GM19239 (cell line): Measurements from ENCODE around the gene ITSN1.
A peak's percentile ranks its signal among the peaks of the same experiment; 100 is the strongest.
"Not testable (repeated sequence)": the region's sequence is repeated elsewhere in the genome, so short reads cannot be mapped to it uniquely, and the experiment has no call there.

Source experiments
- DNase-seq: peaks from one replicate; pipeline ENCODE4 v3.0.0; 2011; ENCODE audit warnings: low spot score; ENCODE audit not compliant: insufficient read length
- FAIRE-seq: peaks from 2 replicates; lab custom pipeline; 2011; peaks lifted over from hg19 to GRCh38; lab: Jason Lieb, UNC

Gene ITSN1

DNA sequence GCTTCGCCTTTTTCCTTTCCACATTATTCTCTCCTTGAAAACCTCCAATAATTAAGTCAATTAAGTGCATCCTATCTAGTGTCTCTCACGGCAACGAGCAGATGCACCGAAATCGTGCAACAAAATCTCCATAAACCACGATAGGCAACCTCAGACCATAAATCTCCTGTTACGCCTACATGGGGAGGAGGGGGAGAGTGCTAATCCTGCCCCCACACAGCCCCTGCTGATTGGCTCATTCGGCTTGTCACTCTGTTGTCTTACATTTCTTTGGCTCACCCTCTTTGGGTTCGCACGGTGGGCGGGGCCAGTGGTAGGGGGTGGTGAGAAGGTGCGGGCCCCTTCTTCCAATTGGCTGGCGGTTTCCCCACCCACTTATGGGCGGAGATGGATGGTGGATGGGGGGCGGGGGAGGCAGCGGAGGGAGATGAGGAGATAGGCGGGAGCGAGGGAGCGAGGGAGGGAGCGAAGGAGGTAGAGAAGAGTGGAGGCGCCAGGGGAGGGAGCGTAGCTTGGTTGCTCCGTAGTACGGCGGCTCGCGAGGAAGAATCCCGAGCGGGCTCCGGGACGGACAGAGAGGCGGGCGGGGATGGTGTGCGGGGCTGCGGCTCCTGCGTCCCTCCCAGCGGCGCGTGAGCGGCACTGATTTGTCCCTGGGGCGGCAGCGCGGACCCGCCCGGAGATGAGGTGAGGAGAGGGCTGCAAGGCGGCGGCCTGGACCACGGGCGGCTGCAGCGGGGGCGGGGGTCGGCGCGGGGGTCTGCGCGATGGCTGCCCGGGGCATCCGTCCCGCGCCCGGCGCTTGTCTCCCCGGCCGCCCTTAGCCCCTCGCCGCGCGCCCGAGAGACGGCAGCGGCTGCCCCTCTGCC, at the start of gene ITSN1:
Gene ITSN1 (plus strand): TSS at position 475 of the 869 bp plus-strand sequence. CDS start 76,328 bp downstream, outside the sequence.
- no peak for FAIRE-seq
- peak; percentile 95 for DNase-seq

- FAIRE-seq (no peak), DNase-seq (no peak)
Measured at GRCh38 chr21:33598051-33598450, 44.2 kb upstream of the ITSN1 start.

DNA sequence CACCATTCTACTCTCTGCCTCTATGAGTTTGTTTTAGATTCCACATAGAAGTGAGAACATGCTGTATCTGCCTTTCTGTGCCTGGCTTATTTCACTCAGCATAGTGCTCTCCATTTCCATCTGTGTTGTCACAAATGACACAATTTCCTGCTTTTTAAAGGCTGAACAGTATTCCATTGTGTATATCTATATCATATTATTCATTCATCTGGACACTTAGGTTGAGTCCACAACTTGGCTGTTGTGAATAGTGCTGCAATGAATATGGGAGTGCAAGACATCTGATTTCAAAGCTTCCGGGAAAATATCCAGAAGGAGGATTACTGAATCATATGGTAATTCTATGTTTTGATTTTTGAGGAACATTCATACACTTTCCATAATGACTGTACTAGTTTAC, 33.7 kb upstream of the ITSN1 start:
- no peak for DNase-seq
- FAIRE-seq, result no peak

DNA sequence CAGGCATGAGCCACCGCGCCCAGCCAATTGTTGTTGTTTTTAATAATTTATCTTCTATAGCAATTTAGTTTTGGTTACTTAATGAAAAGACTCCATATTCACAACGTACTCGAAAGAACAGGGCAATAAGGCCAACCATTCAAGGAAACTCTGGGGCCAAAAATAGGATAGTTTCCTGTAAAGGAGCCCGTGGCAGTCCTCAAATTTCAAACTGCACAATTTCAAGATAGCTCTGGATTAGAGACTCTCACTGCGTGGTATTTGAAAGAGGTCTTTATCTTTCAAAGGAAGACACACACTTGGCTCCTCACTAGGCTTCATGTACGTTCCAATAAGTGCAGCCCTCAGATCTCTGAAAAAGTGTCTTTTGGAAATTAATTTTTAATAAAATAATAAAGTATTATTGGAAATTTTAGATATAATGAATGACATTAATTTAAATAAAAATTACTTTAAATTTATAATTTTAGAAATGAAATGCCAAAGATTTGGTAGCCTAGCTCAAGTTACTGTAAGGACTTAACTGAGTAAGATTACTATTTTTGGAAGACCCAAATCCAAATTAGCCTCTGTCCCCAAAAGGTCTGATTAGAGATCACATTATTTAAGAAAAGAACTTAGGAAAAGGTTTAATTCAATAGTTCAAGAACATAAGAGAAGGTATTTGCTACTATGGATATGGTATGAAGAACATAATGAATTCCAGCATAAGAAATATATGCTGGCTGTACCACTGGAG, 31.1 kb upstream of the ITSN1 start:
- DNase-seq (no peak), FAIRE-seq (no peak)

GRCh38 chr21:33617565-33617964, 24.7 kb upstream of the ITSN1 start:
- FAIRE-seq, DNase-seq: not testable (repeated sequence)

DNA sequence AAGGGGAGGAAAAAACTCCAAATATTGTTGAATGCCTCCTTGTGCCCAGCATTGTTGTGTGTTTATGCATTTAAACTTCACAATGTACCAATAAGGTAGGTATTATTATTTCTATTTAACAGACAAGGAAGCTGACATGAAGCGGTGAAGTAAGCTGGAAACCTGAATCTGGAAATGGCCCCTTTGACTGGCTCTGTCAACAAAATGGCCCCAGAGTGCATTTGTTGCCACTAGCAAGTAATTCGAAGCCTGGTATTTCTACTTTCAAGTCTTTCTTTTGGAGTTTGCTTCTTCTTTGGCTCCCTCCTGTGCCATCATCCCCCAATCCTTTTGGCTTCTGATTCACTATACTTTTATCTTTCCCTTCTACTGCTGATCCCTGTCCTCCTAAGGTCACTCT, 23.9 kb upstream of the ITSN1 start:
- DNase-seq (no peak), FAIRE-seq (no peak)

- DNase-seq (no peak), FAIRE-seq (no peak)
Measured at GRCh38 chr21:33619726-33620125, 22.6 kb upstream of the ITSN1 start.

DNA sequence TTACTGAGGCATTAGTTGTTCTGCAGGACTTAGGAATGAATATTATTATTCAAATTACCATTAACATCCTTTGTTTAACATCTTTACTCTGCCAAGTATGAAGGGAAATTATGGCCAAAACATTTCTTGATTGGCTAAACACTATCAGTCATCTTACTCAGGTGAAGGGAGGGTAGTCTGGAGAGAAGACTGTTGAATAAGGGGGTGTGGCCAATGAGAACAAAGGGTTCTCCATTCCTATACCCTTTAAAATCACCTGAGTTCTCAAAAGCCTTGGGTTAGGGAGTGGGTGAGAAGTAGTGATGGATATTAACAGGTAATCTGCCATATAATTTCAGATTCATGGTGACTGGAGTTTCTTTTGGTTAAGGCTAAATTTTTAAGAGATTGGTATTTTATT, 20.0 kb upstream of the ITSN1 start:
- DNase-seq (no peak), FAIRE-seq (peak; percentile 18)

DNA sequence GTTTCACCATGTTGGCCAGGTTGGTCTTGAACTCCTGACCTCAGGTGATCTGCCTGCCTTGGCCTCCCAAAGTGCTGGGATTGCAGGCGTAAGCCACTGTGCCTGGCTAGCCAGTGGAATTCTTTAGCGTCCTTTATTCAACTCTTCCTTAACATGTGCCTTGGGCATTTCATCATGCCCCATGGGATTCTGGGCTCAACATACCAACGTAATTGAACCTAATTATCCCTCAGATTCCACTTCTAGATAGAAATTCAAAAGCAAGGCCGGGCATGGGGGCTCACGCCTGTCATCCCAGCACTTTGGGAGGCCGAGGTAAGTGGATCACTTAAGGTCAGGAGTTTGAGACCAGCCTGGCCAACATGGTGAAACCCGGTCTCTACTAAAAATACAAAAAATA, 16.1 kb upstream of the ITSN1 start:
- FAIRE-seq, DNase-seq: not testable (repeated sequence)

DNA sequence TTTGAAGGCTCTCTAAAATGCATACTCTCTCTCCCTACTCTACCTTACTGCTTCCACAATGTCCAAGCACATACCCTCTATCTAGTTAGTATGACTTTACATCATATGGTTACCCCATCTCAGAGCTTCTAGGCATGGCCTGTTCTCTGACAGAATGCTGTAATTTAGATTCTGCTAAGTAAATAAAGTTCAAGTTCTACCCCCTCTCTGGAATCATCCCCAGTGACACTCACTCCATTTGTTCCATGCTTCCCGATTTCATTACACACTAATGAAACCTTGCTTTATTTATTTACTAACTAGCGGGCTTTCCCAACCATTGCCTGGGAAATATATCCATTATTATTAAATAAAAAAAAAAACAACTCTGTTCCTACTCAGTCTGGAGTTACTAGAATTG, 8.0 kb upstream of the ITSN1 start:
- DNase-seq (no peak), FAIRE-seq (no peak)

DNA sequence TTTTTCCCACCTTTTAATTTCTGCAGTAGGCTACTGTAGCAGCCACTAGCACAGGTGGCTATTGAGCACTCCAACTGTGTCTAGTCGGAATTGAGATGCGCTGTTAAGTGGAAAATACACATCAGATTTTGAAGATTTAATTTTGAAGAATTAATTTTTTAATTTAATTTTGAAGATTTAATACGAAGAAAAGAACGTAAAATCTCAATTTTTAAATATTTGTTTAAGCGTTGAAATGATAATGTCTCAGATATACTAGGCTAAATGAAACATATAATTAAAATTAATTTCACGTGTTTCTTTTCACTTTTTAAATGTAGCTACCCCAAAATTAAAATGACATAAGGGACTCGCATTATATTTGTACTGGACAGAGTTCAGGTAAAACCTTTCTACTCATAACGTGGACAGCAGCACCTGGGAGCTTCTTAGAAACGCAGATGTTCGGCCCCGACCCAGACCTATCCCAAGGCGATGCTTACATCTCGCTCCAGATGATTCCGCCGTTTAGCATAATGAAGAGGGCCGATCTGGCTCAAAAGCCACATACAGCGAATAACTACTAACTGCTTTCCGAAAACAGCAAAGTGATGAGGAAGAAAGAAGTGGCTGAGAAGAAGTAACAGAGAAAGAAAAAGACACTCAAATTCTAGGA, 1.5 kb upstream of the ITSN1 start:
- no peak for FAIRE-seq
- no peak for DNase-seq

DNA sequence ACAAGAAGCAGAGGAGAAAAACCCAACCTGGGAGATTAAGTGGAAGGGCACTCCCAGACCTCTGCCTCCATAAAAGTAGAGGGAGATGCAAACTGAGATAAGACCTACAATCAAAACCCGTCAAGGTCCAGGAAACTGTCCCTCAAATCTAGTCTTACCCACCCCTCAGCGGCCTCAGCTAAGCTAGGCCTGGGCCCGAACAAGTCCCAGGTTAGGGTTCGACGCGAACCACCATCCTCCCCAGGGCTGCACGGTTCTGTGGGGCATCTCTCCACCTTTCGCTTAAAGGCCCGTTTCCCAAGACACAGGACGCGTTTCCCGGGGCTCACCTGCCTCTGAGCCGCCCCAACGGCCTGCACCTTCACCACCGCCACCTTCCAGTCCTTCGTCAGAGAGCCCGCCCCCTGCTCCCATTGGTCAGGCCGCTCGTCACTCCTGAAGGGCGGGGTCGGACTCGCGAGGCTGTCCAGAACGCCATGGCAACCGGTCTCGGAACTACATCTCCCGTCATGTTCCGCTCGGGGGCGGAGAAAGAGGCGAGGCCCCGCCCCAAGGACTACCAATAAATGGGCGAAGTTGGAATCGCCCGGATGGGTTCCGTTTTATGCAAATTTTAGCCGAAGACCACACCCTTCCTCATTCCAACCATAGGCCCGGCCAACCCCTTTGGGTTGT, 812 bp upstream of the ITSN1 start, which contains the start of gene CRYZL1:
Gene CRYZL1 (minus strand): TSS at position 390 of the 675 bp plus-strand sequence. CDS start 10,190 bp downstream, outside the sequence.
- FAIRE-seq, result peak; percentile 100

DNA sequence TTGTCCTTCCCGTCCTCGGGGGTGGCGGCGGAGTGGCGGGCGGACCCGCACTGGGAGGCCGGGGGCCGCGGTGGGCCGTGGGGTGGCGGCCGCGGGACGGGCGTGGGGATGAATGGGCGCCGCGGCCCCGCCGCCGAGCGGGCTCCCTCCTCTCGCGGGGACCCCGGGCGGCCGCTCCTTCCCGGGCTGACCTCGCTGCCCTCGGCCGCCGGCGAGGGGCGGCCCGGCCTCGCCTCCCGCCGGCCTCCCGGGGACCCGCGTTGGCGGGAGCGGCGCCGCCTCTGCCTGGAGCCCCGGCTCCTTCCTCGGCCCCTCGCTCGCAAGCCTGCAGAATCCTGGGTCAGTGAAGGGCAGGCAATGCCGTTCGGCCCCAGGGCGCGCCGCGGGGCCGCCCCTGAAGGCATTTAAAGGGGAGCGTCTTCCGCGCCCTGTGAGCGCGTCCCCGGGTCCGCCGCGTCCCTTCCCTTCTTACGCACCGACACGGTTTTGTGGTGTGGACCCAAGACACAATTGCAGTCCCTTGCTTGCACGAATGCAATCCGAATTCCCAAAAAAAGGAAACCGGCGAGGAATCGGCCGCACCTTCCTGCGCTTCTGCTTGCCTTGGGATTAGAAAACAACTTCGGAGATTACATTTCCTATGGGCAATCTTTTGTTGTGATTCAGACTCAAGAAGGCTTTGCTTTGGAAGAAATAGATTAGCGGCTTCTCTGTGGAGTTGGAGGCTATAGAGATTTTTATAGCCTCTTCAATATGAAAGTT, 776 bp downstream of the ITSN1 start:
- DNase-seq (no peak), FAIRE-seq (no peak)

More for the DNA sequence above, 812 bp upstream of the ITSN1 start, which contains the start of gene CRYZL1:
- DNase-seq, result peak; percentile 84

GRCh38 chr21:33643658-33644311, 1.5 kb downstream of the ITSN1 start:
- no peak for FAIRE-seq
- DNase-seq, result no peak

- FAIRE-seq (no peak), DNase-seq (no peak)
Measured at GRCh38 chr21:33644383-33645074, 2.2 kb downstream of the ITSN1 start.

DNA sequence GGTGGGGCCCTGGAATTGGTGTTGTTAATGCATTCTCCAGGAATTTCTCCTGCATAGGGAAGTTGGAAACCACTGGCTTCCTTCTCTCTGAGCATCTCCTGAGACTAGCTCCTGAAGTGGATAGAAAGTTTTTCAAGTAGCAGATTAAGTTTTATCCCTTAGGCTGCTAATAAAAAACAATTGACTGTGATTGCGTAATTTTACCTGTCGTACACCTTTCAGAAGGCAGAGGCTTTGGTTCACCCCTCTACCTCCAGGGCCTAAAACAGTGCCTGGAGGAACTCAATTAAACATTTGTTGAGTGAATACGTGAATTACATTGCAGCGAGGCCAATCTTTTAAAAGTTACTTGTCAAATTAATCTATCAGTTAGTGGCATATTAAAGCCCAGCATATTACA, 3.4 kb downstream of the ITSN1 start:
- FAIRE-seq (no peak), DNase-seq (no peak)

- FAIRE-seq (no peak), DNase-seq (no peak)
Measured at GRCh38 chr21:33647587-33647986, 5.3 kb downstream of the ITSN1 start.

DNA sequence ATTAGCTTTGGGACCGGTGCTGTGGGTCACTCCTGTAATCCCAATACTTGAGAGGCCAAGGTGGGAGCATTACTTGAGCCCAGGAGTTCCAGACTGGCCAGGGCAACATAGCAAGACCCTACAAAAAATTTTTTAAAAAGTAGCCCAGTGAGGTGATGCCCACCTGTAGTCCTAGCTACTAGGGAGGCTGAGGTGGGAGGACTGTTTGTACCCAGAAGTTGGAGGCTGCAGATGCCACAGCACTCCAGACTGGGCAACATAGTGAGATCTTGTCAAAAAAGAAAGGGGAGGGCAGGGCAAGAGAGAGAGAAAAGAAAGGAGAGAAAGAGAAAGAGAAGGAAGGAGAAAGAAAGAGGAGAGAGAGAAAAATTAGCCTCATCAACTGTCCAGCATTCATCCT, 6.3 kb downstream of the ITSN1 start:
- DNase-seq (no peak), FAIRE-seq (no peak)
